Mucosa of gallbladder (tissue), 1 donor: ENCODE results near the gene CITED1. TPM values are rescaled to one million over a fixed set of nuclear protein-coding genes. Genes with fewer than 3 reads are reported as not detected.
"Not testable (repeated sequence)": the region's sequence is repeated elsewhere in the genome, so short reads cannot be mapped to it uniquely, and the experiment has no call there.

ENCODE experiments used
- DNase-seq: peaks from one replicate; pipeline ENCODE4 v3.0.0-alpha.2; 2020; ENCODE audit warnings: low spot score
- total RNA-seq: library from RNA; stranded (reverse); gene quantifications from one replicate; pipeline ENCODE4 v1.2.1, GENCODE V29; 2021
- donor health status: DM: no; HTN: no; CAD: no.

The CITED1 gene, protein sequence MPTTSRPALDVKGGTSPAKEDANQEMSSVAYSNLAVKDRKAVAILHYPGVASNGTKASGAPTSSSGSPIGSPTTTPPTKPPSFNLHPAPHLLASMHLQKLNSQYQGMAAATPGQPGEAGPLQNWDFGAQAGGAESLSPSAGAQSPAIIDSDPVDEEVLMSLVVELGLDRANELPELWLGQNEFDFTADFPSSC
- not detected for total RNA-seq

DNA sequence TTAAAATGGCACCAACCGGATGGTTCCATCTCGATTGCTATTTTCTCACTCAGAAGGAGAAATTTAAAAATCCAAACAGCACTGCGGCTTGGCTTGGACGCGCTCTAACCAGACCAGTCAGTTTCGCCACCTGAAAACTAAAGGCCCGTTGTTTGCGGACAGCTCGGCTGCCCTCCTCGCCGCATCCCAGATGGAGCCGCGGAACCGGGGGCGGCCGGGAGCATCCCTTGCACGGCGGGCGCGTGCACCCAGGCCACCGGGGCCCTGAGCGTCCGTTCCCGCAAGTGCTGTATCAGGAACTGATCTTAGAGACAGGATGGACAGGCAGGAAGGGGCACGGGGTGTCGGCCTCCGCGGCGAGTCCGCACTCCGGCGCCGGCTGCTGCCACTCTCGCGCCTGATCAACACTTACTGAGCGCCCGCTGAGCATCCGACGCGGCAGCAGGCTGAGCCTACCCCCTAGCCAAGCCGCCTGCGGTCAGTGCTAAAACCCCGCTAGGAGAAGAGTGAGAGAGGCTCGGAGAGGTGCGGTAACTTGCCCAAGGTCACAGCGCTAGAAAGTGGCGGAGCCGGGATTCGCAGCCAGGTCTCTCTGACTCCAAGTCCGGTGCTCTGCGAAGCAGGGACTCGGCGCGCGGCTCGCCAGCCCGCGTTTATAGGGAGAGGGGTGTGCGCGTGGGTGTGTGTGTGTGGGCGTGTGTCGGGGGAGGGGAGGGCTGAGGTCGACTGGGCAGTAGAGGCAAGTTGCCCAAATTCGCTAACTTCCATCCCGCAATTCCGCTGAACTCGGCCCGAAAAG lies at the start of gene CITED1:
Gene CITED1, minus strand, starts transcription at position 629 of the 799 bp plus-strand sequence. CDS start 3,045 bp downstream, outside the sequence.
- no peak for DNase-seq

DNA sequence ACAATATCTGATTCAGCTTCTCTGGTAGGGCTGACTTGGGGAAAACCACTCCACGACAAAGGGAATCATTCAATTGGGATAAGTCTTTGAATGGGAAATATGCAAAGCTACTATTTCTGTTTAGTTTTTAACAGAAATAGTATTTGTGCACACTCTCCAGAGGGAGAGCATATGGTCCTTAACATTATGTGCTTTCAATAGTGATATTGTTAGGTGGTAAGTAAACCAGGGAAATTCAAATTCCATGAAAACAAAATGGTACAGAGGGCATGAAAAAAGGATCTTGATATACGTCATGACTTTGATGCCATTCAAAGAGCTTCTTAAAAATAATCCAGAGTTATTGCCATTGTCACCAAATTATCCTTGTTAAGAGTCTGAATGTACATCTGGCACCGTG lies 47.1 kb upstream of the CITED1 start:
- DNase-seq = no peak

DNA sequence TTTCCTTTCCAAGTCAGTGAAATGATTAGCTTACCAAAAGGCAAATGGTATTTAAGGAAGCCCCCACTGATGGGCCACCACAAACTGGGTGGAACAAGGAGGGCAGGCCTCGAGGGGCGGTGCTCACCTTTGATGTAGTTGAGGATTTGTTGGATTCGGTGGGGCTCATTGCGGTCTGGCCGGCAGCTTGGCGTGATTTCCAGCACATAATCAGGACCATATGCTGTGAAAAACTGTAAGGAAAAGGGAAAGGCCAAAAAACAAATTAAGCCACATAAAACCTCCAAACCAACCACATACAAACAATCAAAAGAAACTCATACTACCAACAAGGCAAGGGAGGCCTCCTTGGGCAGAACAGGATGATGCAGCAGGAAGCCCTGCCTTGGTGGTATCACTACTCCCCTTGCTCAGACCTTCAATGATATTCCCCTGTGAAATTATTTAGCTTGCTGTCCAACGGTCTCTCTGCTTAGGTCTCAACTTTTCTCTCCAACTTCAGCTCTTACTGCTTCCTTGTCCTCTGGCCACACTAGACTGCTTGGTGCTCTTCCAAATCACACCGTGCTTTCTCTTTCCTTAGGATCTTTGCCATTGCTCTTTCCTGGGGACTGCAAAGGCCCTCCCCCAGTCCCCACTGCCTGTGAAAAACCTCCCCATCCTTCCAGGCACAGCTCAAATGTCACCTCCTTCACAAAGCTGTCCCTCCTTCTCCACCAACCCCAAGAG lies 46.1 kb upstream of the CITED1 start:
- no peak for DNase-seq

DNA sequence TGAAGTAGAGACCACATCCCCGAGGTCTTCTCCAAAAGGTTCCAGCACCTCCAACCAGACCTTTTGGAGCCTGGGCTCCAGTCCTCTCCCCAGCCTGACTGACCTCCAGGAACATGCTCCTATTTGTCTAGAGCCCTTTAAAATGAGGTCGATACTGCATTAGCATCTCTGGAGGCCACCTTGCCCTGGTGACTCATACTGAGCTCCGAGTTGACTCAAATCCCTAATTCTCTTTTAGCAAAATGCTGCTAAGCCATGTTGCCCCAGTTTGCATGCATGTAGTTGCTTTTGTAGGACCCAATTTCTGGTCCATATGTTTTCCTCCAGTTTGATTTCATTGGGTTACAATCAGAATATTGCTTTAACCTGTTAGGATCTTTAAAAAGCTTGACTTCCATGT lies 43.5 kb upstream of the CITED1 start:
- no peak for DNase-seq

DNA sequence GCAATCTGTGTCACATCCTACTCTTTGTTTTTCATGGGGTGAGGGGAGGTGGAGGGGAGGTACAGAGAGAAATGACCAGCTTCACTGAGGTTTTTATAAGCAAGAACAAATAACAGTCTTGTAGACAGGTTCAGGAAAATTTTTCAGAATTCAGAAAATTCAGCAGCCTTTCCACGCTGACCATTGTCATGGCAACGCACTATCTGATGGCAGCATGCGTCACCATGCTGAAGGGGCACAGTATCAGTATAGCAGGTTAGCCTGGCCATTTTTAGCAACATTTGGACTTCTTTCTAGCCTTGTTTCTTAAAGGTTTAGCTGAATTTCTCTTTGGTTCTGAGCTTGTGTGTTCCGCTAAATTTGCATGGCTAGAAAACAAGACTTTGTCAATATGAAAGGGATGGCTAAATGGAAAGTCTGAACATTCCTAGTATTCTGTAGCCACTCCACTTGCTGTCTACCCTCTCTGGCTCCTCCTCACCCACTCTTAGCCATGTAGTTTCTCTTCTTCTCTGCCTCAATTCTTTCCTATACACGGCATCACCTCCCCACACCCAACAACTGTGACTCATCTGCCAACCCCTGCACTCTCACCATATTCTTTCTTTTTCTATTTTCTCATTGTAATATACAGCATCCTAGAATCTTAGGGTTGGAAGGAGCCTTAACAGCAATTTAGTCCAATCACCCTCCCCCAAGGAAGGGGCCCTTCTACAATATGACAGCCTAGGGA lies 42.7 kb upstream of the CITED1 start:
- no peak for DNase-seq

DNA sequence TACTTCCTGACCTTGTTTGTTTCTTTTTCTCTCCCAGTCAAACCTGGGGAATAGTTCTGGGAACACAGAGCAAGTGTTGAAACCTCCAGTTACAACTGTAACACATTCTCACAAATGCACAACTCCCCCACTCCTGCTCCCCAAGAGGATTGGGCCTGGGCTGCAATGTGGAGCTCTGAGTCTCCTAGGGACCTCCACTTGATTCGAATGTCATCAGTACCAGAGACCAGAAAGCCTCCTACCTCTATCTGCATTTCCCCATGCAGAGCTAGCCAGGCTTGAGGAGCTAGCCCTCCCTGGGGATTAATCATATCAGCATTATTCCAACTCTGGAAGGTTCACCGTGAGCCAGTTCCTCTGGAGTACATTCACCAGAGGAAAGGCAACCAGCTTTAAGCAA lies 41.7 kb upstream of the CITED1 start:
- no peak for DNase-seq

DNA sequence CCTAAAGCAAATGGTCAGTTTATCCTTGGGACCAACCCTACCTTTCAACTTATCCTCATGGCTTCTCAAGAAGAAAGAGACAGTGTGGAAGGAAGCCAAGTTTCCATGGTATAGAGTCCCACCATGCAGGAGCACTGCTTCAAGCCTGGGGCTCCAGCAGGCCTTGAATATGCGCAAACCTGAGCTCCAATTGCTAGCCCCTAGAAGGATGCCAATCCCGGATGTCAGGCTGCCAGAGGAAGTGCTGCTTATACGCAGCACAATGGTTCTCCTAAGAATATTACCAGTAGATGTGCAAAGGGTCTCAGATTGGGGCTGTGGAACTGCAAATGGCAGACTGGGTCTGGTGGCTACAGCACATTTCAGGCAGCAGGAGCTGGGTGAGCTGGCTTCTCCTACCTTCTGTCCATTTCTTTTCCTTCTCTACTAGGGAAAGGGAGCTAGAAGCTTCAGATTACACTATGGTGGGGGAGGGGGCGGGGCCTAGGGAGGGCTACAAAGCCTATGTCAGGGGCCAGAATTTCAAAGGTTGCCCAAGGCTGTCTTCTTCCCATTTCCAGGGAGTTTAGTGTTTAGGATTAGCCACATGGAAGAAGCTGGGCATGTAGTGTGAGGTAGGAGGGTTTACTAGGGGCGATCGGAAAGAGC lies 40.7 kb upstream of the CITED1 start:
- no peak for DNase-seq

DNA sequence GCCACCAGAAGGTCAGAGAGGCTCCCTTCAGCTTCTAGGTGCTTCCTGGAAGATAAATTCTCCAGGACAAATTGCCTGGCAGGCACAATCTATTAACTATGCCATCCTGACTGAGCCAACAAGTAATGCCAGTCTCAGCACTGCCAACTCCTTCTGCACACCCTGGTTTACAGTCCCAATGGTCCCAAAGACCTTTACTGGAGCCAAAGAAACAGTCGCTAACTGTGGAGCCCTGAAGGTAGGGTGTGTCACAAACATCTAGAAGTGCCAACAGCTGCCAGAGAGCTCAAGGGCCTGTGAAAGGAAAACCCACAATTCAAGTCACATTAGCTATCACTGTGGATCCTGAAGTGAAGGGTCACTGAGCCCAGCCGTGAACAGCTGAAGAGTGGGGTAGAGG lies 34.9 kb upstream of the CITED1 start:
- no peak for DNase-seq

DNA sequence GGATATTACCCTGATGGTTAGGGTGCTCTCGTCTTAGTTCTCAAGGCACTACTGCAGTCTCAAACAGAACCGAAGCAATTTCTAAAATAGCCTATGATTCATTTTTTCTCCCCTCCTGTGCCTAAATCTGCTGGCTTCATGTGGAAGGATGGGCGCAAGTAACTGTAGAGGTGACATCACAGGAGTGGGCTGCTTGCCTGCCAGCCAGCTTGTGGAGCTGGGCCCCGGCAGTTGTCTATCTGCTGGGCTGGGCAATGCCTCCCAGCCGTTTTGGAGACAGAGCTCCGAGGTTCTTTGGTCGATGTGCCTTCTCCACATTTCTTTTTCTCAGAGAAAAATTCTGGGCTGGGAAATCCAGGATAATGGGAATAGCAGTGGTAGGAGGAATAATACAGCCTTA lies 34.3 kb upstream of the CITED1 start:
- DNase-seq = no peak

DNA sequence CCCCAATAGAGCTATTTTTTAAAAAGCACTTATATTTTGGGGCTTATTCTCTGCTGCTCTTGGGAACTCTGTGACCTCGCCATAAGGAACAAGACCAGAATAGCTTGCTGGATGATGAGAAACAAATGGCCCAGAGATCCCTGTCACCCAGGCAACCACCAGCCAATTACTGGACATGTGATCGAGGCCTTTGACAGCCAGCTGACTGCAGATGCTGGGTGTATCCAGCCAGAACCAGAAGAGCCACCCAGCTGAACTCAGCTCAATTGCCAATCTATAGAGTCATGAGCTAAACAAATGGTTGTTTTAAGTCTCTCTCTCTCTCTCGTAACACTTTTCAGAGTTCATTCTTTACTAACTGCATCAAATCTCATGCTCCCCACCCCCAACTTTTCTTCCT lies 24.4 kb upstream of the CITED1 start:
- no peak for DNase-seq

DNA sequence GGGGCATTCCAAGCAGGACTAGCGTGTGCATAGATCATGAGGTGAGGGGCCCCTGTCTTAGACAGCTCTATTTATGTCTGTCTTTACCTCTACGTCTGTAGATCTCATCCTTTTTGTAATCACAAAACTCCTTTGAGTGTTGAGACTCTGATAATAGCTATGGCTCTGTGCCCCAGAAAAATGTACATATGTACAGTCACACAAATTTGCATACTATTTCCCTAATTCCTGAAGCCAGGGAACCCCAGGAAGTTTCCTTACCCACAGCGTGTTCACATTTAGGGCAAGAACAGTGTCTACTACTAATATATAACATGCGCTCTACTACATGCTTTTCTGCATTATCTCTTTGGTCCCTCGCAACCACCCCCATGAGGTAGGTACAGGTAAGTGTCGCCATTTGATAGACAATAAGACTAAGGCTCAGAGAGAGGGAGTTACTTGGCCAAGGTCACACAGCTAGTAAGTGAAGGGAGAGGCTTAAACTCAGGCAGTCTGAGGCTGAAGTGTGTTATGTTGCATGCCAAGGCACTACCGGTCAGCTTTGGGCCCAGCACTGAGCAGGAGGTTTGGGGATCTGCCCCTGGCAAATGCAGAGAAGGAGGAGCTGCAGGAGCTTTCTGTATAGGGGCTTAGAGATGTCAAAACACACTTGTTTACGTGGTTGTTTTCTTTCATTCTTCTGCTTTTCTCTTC lies 21.0 kb upstream of the CITED1 start:
- no peak for DNase-seq

DNA sequence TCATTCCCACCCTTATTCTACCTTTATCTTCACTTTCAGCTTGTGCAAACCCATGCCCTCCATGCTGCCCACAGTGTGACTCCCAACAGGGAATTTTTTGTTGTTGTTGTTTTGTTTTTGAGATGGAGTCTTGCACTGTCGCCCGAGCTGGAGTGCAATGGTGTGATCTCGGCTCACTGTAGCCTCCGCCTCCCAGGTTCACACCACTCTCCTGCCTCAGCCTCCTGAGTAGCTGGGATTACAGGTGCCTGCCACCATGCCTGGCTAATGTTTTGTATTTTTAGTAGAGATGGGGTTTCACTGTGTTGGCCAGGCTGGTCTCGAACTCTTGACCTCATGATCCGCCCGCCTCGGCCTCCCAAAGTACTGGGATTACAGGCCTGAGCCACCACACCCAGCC lies 13.9 kb upstream of the CITED1 start:
- DNase-seq = not testable (repeated sequence)

DNA sequence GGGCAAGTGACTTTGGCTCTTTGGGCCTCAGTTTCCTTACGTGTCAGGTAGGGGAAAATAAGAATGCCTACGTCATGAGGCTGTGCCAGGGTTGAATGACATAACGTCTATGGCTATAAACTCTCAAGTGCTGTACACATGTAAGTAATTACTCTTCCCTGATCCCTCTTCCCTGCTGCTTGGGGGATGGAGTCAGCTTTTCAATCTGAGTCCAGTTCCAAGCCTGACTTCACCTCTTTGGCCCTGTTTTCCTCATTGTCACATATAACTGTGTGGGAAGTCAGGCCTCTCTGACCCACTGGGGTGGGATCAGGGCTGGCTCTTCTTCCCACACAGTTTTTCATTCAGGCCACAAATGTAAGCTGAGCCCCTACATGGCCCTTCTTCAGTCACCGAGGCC lies 11.4 kb upstream of the CITED1 start:
- no peak for DNase-seq

DNA sequence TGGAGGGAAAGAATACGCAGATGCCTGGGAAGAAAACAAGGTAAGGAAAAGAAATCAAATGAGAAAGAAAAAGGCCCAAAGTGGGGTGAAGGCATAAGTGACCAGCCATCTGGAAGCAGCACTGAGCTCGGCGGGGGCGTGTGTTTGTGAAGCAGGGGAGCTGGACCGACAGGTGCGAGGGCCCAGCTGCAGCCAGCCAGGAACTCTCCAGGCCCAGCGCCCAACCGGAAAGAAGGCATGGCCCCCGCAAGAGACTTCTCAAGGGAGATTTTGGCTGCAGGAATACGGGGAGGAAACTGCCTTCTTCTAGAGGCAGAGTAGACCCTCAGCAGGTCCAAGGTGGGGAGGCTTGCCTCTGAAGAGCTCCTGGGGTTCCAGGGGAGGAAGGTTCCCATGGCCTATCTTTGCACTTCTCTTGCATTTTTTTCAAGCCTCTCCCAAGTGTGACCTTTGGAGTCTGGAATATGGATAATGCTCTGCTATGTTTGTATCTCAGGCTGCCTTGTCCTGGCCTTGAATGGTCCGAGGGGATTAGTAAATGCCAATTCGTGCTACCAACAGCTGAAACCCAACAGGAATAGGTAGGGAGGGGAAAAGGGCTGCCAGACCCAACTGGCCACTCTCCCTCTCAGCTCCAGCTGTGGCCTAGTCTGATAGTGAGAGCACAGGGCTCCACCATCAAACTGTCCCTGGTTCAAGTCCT lies 10.8 kb upstream of the CITED1 start:
- no peak for DNase-seq

DNA sequence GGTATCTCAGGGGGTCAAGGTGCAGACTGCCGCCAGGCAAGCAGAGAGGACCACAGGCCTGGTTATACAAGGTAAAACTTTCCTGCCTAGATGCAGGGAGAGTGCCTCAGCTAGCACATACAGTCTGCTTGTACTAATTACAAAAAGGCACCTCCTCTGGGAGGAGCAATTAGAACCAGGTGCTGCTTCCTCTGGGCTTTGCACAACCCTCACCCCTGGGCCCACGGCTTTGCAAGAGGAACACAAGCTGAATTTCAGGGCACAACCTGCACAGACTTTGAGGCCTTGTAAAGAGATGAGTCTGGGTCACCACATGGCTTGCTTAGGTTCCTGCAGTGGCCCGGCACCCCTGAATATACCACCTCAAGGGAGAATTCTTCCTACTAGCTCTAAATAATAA lies 9.2 kb upstream of the CITED1 start:
- no peak for DNase-seq

DNA sequence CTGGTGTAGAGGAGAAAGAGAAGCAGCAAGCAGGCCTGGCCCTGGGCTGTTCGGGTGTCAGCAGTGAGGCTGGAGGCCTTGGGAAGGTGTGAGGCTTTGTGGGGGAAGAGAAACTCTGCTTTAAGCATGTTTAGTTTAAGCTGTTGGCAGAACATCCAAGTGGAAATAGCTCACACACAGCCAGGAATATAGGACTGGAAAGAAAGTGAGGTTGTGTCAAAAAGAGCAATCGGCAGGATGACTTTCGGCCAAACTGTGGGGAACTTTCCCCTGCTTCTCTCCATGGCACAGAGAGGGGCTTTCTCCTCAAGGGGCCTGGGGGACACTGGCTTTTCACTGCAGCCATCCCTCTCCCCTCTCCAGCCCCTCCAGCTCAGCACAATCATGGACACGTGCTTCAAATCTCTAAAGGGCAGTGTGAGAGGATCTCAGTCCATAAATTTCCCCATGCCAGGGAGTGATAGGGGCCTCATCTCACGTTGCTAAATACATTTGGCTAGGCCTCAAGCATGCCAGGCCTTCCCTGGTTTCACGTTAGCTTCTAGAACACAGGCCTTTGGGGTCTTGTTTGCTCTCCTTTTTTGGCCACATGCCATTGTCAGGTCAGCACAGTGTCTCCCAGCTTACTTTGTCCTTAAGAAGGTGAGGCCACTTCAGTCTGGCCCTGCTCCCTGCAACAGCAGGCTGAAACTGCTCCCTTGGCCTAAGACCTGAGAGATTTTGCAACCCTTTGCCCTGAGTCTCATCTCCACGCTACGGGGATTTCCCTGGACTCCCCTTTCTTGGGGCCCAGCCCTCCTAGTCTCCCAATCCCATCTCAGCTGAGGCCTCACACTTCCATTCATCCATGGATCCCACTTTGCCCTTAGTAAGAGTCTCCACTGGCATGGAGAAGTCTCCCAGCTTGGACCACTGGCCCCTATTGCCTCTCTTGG lies 8.3 kb upstream of the CITED1 start:
- DNase-seq = no peak

DNA sequence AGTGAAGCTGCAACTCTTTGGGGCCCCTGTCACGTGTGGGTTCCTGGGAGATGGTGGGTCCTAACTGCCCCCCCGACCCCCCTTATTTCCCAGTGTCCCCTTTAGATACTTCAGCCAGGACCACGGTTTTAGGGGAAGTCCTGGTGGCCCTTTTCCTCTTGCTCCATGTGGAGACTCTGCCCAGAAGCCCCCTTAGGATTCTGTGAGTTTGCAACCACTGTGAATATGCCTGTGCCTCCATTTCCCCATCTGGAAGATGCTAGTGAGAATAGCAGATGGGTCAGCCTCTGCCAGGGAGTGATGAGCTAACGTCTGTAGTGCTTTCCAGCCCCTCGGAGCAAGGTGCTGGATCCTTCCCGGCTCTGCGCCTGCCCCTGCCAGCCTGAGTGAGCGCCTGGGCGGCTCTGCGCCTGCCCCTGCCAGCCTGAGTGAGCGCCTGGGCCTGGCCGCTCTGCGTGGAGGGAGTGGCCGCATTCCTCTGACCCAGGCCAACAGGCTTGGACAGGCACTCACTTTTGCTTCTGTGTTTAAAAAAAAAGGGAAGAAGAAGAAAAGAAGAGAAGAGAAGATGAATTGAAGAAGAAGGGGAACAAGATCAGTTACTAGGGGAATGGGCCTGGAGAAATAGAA lies 6.7 kb upstream of the CITED1 start:
- no peak for DNase-seq

DNA sequence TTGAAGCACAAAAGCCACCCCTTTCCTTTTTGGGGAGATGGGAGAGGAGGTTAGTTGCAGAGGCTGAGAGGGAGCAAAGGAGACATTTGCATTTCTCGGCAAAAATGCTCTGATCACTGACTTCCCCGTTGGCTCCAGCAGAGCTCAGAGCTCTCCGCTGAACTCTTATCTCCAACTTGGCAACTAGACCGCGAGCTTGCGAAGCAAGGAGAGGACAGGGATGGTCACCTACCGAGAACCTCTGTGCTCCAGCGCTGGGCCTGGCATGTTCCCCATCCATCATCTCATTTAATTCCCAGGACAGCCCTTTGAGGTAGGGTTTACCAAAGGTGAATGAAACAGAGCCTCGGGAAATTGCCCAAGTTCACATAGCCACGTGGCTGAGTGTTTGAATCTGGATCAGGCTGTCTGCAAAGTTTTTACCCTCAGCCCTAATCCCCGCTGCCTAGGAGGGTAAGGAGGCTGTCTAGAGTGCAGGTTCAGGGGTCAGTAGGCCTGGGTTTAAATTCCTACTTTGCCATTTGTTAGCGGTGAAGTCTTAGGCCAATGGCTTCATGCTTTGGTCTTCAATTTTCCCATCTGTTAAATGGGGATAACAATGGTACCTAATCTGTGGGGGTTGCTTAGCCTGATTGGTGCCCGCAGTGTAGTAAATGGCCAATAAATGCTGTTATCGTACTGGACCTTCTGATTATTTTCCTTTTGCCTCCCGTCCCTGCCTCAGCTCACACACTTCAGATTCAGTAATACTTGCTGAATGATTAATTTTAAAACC lies 3.8 kb upstream of the CITED1 start:
- no peak for DNase-seq
